Gastroesophageal sphincter (tissue), 3 donors: ENCODE data around the gene PAEP.

Source experiments
- EP300 ChIP-seq: sonication (generic); formaldehyde crosslinking; IDR thresholded peaks from one replicate; pipeline ENCODE4 v1.6.1; 2017; ENCODE audit warnings: antibody characterized with exemption, mild to moderate bottlenecking
- POLR2A ChIP-seq, 2 donors: fragments of 450-650 bp; IDR thresholded peaks; one replicate each; pipeline ENCODE4 v1.6.1; 2017; ENCODE audit warnings: antibody characterized with exemption in 2 of 2, mild to moderate bottlenecking in 2 of 2, moderate library complexity in 1 of 2
- POLR2AphosphoS5 ChIP-seq: sonication (generic); formaldehyde crosslinking; IDR thresholded peaks from one replicate; pipeline ENCODE4 v1.6.1; 2017; ENCODE audit warnings: antibody characterized with exemption
- TF ChIP-seq, protein P1 (sequence below), 4 experiments: fragments of 200-600 bp in 2 of 4; fragments of 450-650 bp in 2 of 4; sonication (generic) in 1 of 4; IDR thresholded peaks; one replicate each; pipeline ENCODE4 v1.5.1; 2017 to 2019; ENCODE audit warnings: antibody characterized with exemption in 4 of 4, mild to moderate bottlenecking in 2 of 4, moderate library complexity in 2 of 4

DNA sequence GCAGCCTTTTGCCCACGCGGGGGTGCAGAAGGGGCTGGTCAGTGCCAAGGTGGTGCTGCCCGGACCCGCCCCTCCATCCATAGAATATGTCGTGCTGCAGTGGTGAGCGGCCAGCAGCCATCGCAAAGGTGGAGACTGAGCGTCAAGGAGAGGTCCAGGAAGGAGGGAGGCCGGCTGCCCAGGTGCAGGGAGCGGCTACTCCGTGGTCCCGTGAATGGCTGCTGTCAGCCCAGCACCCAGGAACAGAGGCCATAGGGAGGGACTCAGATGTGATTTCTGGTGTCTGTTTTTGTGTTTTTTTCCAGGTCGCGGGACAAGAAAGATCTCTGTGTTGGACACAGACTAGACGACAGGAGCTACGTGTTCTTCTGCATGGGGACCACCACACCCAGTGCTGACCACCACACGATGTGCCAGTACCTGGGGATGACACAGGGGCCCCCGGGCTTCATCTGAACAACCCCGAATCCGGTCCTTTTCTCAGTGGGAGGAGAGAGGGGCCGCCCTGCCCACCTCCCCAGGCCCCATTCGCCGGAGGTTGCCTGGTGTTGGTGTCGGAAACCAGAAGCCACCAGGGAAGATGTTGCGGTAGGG lies 29.0 kb downstream of the PAEP start:
- TF ChIP-seq POLR2AphosphoS5 (no peak), EP300 (no peak), POLR2A (IDR thresholded peaks at IDR 0.05) (no peak)
- TF ChIP-seq, protein P1, sequence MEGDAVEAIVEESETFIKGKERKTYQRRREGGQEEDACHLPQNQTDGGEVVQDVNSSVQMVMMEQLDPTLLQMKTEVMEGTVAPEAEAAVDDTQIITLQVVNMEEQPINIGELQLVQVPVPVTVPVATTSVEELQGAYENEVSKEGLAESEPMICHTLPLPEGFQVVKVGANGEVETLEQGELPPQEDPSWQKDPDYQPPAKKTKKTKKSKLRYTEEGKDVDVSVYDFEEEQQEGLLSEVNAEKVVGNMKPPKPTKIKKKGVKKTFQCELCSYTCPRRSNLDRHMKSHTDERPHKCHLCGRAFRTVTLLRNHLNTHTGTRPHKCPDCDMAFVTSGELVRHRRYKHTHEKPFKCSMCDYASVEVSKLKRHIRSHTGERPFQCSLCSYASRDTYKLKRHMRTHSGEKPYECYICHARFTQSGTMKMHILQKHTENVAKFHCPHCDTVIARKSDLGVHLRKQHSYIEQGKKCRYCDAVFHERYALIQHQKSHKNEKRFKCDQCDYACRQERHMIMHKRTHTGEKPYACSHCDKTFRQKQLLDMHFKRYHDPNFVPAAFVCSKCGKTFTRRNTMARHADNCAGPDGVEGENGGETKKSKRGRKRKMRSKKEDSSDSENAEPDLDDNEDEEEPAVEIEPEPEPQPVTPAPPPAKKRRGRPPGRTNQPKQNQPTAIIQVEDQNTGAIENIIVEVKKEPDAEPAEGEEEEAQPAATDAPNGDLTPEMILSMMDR (IDR thresholded peaks at IDR 0.05) = no peak
